HL-60 (cell line): ENCODE measurements around the gene IL12RB1.

Experiments used
- DNase-seq, 2 experiments: peaks; one replicate each; pipeline ENCODE4 v3.0.0-alpha.2; 2010 to 2020; ENCODE audit warnings: low read depth in 1 of 2, low spot score in 1 of 2
- H3K27ac ChIP-seq: fragments of 250-450 bp; sonication (Bioruptor Pico); replicated peaks from 2 replicates; pipeline ENCODE4 v1.5.1; 2020; ENCODE audit warnings: mild to moderate bottlenecking, moderate library complexity
- H3K27me3 ChIP-seq: fragments of 250-450 bp; sonication (Bioruptor Pico); 2 replicates; pipeline ENCODE4 v1.5.1; 2021; ENCODE audit warnings: mild to moderate bottlenecking, moderate library complexity; ENCODE audit not compliant: insufficient read depth, poor library complexity, severe bottlenecking
- H3K4me3 ChIP-seq: replicated peaks from 2 replicates; pipeline ENCODE4 v1.5.1; 2011; ENCODE audit warnings: mild to moderate bottlenecking, control low read depth, low read length; ENCODE audit not compliant: insufficient read depth
- GABPA ChIP-seq: IDR thresholded peaks from 2 replicates; pipeline ENCODE4 v1.6.1; 2012; ENCODE audit warnings: low read depth
- POLR2AphosphoS5 ChIP-seq: IDR thresholded peaks from 2 replicates; pipeline ENCODE4 v1.6.1; 2012; ENCODE audit warnings: low read depth
- SPI1 ChIP-seq: IDR thresholded peaks from 2 replicates; pipeline ENCODE4 v1.6.1; 2012; ENCODE audit warnings: low read depth, mild to moderate bottlenecking, borderline replicate concordance
- TF ChIP-seq, protein P1 (sequence below): IDR thresholded peaks from one replicate; pipeline ENCODE4 v1.5.1; 2011; ENCODE audit warnings: low read length, control low read depth, inconsistent platforms; ENCODE audit not compliant: insufficient read depth
- TF ChIP-seq, protein P2 (sequence below): IDR thresholded peaks from 2 replicates; pipeline ENCODE4 v1.6.1; 2012; ENCODE audit warnings: low read depth; ENCODE audit not compliant: insufficient replicate concordance

IL12RB1 gene

DNA sequence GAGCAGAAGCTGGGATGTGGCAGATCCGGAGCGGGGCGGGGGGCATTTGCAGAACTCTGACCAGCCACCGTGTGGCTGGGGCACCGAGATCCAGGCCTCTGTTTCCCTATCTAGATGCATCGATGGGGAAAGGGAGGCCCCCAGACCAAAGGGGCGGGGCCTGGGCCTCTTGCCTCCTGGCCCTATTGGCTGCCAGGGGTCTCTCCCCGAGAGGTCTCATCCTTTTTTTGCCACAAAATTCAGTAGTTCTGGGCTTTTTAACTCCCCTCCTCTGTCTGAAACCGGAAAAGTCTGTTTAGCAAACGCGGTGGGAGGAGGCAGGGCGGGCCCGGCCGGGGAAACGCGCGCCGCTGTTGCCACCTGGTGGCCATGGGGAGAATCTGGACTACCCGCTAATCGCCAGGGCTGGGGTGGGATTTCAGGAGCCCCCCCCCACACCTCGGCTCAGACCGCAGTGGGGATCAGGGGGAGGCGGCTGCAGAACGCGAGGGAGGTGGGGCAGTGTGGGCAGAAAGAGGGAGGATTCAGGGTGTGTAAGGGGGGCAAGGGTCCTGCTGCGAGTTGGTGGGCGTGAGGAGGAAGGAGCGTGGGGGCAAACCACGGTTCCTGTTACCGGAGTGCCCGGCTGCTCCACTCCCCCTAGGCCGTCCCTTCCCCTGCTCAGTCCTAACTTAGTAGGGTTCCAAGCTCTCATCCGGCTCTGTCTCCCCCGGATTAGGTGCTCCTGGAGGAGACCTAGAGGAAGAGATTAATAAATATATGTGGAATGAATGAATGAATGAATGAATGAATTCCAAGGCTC, 28.3 kb downstream of the IL12RB1 start:
- Histone ChIP-seq H3K27me3 (no peaks in the 10 kb centered on the region), H3K27ac (peak overlapping the region; percentile 59), H3K4me3 (no peak overlapping the region)
- TF ChIP-seq, protein P1, sequence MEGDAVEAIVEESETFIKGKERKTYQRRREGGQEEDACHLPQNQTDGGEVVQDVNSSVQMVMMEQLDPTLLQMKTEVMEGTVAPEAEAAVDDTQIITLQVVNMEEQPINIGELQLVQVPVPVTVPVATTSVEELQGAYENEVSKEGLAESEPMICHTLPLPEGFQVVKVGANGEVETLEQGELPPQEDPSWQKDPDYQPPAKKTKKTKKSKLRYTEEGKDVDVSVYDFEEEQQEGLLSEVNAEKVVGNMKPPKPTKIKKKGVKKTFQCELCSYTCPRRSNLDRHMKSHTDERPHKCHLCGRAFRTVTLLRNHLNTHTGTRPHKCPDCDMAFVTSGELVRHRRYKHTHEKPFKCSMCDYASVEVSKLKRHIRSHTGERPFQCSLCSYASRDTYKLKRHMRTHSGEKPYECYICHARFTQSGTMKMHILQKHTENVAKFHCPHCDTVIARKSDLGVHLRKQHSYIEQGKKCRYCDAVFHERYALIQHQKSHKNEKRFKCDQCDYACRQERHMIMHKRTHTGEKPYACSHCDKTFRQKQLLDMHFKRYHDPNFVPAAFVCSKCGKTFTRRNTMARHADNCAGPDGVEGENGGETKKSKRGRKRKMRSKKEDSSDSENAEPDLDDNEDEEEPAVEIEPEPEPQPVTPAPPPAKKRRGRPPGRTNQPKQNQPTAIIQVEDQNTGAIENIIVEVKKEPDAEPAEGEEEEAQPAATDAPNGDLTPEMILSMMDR, result peak; percentile 50
- TF ChIP-seq, protein P2, sequence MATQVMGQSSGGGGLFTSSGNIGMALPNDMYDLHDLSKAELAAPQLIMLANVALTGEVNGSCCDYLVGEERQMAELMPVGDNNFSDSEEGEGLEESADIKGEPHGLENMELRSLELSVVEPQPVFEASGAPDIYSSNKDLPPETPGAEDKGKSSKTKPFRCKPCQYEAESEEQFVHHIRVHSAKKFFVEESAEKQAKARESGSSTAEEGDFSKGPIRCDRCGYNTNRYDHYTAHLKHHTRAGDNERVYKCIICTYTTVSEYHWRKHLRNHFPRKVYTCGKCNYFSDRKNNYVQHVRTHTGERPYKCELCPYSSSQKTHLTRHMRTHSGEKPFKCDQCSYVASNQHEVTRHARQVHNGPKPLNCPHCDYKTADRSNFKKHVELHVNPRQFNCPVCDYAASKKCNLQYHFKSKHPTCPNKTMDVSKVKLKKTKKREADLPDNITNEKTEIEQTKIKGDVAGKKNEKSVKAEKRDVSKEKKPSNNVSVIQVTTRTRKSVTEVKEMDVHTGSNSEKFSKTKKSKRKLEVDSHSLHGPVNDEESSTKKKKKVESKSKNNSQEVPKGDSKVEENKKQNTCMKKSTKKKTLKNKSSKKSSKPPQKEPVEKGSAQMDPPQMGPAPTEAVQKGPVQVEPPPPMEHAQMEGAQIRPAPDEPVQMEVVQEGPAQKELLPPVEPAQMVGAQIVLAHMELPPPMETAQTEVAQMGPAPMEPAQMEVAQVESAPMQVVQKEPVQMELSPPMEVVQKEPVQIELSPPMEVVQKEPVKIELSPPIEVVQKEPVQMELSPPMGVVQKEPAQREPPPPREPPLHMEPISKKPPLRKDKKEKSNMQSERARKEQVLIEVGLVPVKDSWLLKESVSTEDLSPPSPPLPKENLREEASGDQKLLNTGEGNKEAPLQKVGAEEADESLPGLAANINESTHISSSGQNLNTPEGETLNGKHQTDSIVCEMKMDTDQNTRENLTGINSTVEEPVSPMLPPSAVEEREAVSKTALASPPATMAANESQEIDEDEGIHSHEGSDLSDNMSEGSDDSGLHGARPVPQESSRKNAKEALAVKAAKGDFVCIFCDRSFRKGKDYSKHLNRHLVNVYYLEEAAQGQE, result no peak
- peak; percentile 46 to 82 for DNase-seq

GRCh38 chr19:18057557-18057956, 29.2 kb downstream of the IL12RB1 start:
- Histone ChIP-seq H3K27ac (peak overlapping the region; percentile 59; the same call in 1 of the 2 replicates), H3K4me3 (no peak overlapping the region), H3K27me3 (no peaks in the 10 kb centered on the region)
- TF ChIP-seq, protein P2, result no peak
- DNase-seq, result no peak

DNA sequence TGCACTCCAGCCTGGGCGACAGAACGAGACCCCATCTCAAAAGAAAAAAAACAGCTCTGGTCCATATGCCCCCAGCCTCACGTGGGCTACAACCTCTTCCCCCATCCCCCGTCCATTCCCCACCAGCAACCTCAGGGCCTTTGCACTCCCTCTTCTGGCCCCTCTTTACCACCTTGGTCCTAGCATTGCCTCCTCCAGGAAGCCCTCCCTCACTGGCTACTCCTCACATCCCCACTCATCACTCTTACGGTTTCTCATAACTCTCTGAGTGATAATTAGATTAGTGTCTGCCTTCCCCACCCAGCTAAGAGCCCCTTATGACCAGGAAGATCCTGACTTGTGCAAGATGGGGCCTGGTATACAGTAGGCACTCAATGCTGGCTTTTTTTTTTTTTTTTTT, 30.8 kb downstream of the IL12RB1 start:
- no peaks in the 10 kb centered on the region for H3K27me3 ChIP-seq
- DNase-seq, result no peak
- no peak for TF ChIP-seq GABPA
- no peak for TF ChIP-seq SPI1
- TF ChIP-seq, protein P1, result no peak
- TF ChIP-seq POLR2AphosphoS5, result no peak
- TF ChIP-seq, protein P2, result no peak
- no peak overlapping the region for H3K27ac ChIP-seq
- H3K4me3 ChIP-seq, result no peak overlapping the region
